ENCODE results near the gene OCA2.
A peak's percentile ranks its signal among the peaks of the same experiment; 100 is the strongest.
"Not testable (repeated sequence)": the region's sequence is repeated elsewhere in the genome, so short reads cannot be mapped to it uniquely, and the experiment has no call there.

The OCA2 gene

GRCh38 chr15:28020644-28021043 is 78.5 kb downstream of the OCA2 start:
- DNase-seq: no peak

DNA sequence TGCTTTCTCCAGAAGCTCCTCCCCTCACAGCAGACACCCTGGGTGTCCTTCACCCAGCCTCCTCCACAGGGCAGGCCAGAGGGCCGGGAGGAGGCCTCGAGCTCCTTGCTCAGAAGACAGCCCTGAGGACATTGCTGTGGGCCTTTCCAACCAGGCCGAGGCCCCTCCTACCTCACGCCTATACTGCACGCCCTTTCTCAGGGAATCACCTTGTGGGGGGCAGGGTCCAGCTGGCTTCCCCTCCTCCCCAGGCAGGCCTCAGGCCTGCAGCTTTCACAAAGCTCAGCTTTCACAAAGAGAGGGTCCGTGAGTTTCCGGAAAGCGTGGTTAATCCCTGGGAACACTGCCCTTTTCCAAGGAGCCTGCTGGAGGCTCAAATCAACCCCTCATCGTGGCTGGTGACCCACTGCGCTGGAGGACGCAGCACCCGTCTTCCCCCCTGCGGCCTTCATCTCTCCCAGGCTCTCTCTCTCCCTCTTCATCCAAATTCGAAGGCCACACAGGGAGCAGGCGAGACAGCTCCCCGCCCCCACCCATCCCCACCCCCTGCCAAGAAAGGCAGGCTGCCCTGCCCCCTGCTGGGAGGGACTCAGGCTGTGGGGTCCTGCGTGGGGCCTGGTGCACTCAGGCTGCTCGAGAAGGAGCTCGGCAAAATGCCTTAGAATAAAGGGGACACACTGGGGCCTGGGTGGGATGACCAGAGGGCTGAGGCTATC is 79.4 kb downstream of the OCA2 start:
- DNase-seq: no peak

- DNase-seq: no peak
These were observed 80.6 kb downstream of the OCA2 start for GRCh38 chr15:28018291-28019044.

GRCh38 chr15:28017423-28017924 is 81.6 kb downstream of the OCA2 start:
- peak; percentile 11 for DNase-seq

GRCh38 chr15:28015855-28016254 is 83.3 kb downstream of the OCA2 start:
- DNase-seq: no peak

DNA sequence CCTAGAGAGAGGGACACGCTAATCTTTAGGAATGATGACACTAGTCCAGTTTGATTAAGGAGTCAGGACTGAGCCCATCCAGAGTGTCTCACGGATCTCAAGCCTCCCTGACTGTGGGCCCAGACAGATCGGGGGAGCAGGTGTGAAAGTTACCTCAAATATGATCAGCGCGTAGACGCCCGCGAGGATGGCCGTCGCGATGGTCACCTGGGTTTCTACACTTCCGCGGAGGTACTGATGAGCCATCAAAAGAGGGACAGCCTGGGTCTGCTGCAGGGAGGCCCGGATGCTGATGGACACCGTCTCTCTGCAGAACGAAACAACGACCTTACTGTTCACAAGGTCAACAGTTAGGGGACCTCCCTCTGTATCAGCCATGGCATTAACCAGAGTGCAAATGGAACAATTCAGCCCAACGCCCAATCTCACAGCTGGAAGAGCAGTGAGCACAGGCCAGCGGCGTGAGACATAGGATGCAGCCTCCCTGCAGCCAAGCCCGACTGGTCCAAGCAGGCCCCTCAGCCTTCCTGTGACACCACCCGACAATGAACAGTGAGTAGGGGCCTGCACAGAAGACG is 84.4 kb downstream of the OCA2 start:
- no peak for DNase-seq

- DNase-seq: no peak
These were observed 85.1 kb downstream of the OCA2 start for GRCh38 chr15:28013976-28014375.

GRCh38 chr15:28013480-28013879 is 85.6 kb downstream of the OCA2 start:
- DNase-seq: no peak

DNA sequence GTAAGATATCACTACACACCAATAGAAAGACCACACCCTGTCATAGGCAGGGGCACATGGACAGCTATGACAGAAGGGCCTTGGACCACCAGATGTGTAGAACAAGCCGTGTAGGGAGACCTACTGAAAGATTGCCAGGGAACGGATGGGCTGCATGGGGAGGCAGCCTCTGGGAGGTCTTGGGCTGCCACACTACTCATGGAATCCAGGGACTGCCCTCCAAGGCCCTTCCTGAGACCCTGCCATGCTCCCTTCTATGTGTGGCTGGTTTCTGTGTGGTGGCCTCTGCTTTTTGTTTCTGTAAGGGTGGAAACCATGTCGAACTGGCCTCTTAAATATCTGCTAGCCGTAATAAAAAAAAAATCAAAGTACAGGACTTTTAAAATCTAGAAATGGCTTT is 86.9 kb downstream of the OCA2 start:
- DNase-seq: no peak

DNA sequence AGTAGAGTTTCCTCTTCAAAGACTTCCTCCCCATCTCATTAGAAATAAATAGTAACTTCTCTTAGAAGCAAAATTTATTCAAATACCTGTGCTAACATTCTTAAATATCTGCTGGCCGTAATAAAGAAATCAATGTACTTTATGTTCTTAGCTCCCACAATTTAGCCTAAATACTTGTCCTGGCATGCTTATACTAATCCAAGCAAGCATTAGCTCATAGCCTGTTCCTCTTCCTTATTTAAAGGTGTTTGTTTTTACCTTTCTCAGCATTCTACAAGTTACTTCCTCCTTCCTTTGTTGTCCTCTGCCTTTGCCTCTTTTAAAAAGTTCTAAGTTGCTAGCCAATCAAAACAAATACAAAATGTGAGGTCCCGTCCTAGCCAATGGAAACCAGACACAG is 90.9 kb downstream of the OCA2 start:
- DNase-seq: not testable (repeated sequence)

GRCh38 chr15:28006116-28006905 is 92.8 kb downstream of the OCA2 start:
- DNase-seq: no peak

DNA sequence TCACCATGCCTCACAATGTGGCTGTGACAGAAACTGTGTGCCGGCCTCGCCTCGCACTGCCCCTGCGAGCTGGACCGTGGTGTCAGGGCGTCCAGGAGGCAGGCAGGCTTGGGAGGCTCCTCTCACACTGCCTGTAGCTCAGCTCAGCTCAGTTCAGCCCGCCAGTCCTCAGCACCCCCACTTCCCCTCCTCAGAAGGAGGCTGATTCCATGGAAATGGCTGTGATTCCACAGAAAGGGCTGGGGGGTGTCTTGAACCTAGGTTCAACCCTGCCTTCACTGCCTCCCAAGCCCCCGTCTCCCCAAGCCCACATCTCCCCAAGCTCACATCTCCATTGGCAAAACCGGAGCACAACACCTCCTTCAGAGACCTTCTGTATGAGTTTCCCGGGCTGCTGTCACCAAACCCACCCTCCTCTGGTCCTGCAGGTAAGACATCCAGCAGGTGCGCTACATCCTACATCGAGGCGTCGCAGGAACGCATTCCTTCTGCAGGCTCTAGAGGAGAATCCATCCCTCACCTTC is 94.0 kb downstream of the OCA2 start:
- DNase-seq: no peak

- DNase-seq: no peak
These were observed 94.7 kb downstream of the OCA2 start for GRCh38 chr15:28004143-28005003.

DNA sequence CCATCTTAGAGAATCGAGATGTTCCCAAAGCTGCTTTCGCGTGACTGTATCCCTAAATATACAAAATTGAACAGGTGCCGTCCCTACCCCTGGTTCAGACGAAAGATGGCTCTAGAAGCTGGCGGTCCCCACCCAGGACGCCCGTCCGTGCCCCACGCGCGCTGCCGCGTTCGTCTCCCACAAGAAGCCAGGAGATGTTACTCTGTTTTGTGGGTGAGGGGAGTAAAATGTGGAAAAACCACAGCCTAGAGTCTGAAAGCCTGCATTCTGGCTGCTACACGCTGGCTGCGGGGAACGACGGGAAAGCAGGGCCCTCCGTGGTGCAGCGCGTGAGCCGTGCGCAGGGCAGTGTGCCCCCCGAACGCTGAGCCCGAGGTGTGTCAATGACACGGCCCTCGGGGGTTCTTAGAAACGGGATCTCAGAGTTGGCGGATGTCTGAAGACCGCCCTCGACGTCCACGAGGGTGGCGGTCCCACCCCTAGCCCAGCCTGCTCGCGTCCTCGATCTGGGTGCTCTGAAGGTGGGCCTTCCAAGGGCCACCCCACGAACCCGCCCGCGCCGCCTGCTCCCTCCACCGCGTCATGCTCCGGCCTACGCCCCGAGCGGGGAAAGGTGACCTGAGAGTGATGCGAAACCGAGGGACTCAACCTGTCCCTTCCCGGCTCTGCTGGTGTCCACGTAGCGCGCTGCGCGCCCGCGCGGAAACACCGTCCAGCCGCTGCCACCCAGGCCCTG is 95.6 kb downstream of the OCA2 start:
- no peak for DNase-seq

GRCh38 chr15:28002867-28003266 is 96.2 kb downstream of the OCA2 start:
- DNase-seq: no peak

DNA sequence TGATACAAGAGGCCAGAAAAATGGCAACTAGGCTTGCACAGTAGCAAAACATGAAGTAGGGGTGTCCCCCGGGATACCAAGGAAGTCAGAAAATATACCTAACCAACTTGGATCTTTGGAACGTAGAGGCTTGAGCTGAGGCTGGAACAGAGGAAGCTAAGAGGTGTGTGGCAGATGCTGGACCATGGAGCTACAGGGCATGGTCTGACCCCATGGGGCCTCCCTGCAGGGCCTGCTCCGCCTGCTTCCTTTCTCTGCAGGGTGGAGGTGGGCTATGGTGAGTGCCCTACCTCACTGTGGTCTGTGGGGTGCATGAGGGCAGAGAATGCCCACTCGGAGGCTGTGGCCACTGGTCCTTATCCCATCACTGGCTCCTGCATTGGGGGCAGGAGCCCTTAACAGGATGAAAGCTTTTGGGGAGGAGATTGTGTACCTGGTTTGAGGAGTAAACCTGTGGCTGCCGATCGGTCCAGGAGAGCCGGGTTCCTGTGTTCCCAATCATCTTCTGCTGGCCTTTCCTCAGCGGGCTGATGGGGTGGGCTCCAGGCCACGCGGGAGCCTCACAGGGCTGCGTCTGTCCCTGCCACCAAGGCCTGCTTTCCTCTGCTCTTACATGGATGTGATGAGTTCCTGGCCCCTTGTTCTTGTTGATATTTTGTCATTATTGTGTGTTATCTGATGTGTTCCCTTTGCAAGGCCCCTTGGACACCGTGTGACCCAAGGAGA is 96.8 kb downstream of the OCA2 start:
- no peak for DNase-seq

DNA sequence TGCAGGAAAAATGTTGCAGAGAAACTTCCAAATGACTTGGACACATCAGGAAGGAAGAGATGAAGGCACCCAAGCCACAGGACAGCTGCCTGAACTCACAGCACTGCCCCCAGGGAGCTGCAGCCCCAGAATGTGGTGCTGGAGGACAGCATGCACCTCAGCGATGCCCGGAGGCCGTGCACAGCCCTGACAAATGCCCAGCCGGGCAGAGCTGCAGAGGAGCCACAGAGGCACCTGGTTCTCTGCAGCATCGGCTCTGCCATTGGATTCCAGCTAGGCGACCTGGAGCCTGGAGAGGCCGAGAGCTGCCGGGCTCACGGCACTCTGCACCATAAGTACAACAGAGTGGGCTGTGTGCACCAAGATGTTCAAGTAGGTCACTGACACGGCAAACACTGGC is 97.5 kb downstream of the OCA2 start:
- DNase-seq: no peak

- no peak for DNase-seq
These were observed 104.9 kb downstream of the OCA2 start for GRCh38 chr15:27993996-27994780.

GRCh38 chr15:27993544-27993943 is 105.6 kb downstream of the OCA2 start:
- DNase-seq: no peak

Data from NCI-H1092 (cell line).